Neural progenitor cell (in vitro differentiated cells): ENCODE results near the gene PLA2R1.

Experiments used
- EZH2 ChIP-seq: fragments of 200-600 bp; sonication (generic); IDR thresholded peaks from 2 replicates; pipeline ENCODE4 v1.6.1; 2017; ENCODE audit warnings: antibody characterized with exemption, mild to moderate bottlenecking, moderate library complexity
- EZH2phosphoT487 ChIP-seq: fragments of 200-600 bp; sonication (generic); IDR thresholded peaks from 2 replicates; pipeline ENCODE4 v1.6.1; 2017; ENCODE audit warnings: antibody characterized with exemption
- TF ChIP-seq, protein P1 (sequence below): fragments of 200-600 bp; sonication (generic); IDR thresholded peaks from 2 replicates; pipeline ENCODE4 v1.5.1; 2017; ENCODE audit warnings: antibody characterized with exemption, mild to moderate bottlenecking

GRCh38 chr2:159900343-159900742, 162.1 kb downstream of the PLA2R1 start:
- TF ChIP-seq, protein P1, sequence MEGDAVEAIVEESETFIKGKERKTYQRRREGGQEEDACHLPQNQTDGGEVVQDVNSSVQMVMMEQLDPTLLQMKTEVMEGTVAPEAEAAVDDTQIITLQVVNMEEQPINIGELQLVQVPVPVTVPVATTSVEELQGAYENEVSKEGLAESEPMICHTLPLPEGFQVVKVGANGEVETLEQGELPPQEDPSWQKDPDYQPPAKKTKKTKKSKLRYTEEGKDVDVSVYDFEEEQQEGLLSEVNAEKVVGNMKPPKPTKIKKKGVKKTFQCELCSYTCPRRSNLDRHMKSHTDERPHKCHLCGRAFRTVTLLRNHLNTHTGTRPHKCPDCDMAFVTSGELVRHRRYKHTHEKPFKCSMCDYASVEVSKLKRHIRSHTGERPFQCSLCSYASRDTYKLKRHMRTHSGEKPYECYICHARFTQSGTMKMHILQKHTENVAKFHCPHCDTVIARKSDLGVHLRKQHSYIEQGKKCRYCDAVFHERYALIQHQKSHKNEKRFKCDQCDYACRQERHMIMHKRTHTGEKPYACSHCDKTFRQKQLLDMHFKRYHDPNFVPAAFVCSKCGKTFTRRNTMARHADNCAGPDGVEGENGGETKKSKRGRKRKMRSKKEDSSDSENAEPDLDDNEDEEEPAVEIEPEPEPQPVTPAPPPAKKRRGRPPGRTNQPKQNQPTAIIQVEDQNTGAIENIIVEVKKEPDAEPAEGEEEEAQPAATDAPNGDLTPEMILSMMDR = no peak
- TF ChIP-seq EZH2 (no peak), EZH2phosphoT487 (no peak)
